Measurements from ENCODE around the gene DHRS12.

The DHRS12 gene

GRCh38 chr13:51828730-51829567 is 25.0 kb upstream of the DHRS12 start:
- H3K27ac ChIP-seq, result no peak overlapping the region
- H3K4me3 ChIP-seq, result no peak overlapping the region

- H3K27ac ChIP-seq, result peak overlapping the region in 6 of 21 experiments; percentile 32 to 91 (median 58)
Observed at GRCh38 chr13:51827254-51827653, 23.3 kb upstream of the DHRS12 start.

GRCh38 chr13:51826606-51827005 is 22.6 kb upstream of the DHRS12 start:
- peak overlapping the region in 11 of 21 experiments; percentile 12 to 91 (median 58) for H3K27ac ChIP-seq
- no peak overlapping the region for H3K4me3 ChIP-seq

More at GRCh38 chr13:51827254-51827653, 23.3 kb upstream of the DHRS12 start:
- H3K4me3 ChIP-seq, result no peak overlapping the region

GRCh38 chr13:51825681-51826254 is 21.8 kb upstream of the DHRS12 start:
- Histone ChIP-seq H3K4me3 (no peak overlapping the region), H3K27ac (peak overlapping the region in 14 of 21 experiments; percentile 3 to 91 (median 58))

GRCh38 chr13:51825165-51825592 is 21.2 kb upstream of the DHRS12 start:
- Histone ChIP-seq H3K27ac (peak overlapping the region in 13 of 21 experiments; percentile 26 to 91 (median 64)), H3K4me3 (peak overlapping the region in 4 of 7 experiments; percentile 1 to 24 (median 18))

GRCh38 chr13:51824712-51825111 is 20.7 kb upstream of the DHRS12 start:
- H3K27ac ChIP-seq, result peak overlapping the region in 13 of 21 experiments; percentile 22 to 91 (median 62)

DNA sequence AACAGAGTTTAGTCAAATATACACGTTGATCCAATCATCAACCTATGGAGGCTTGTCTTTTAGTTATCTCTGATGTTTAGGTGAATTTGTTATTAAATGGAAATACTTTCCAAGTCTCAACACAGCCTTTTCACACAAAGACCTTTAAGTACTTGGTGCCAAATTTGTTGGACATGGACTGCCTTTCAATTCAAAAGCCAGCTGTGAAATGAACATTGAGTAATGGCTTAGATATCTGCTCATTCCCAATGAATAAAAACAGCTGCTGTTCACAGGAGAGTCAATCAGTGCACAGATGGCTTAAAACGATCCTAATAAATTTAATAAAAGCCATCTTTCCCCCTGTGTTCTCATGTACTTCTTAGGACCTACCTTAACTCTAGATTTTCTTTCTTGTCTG is 19.9 kb upstream of the DHRS12 start:
- Histone ChIP-seq H3K27ac (peak overlapping the region in 7 of 21 experiments; percentile 19 to 91 (median 69)), H3K4me3 (peak overlapping the region in 2 of 7 experiments; percentile 5 to 21)

More at GRCh38 chr13:51824712-51825111, 20.7 kb upstream of the DHRS12 start:
- peak overlapping the region in 4 of 7 experiments; percentile 1 to 24 (median 18) for H3K4me3 ChIP-seq

DNA sequence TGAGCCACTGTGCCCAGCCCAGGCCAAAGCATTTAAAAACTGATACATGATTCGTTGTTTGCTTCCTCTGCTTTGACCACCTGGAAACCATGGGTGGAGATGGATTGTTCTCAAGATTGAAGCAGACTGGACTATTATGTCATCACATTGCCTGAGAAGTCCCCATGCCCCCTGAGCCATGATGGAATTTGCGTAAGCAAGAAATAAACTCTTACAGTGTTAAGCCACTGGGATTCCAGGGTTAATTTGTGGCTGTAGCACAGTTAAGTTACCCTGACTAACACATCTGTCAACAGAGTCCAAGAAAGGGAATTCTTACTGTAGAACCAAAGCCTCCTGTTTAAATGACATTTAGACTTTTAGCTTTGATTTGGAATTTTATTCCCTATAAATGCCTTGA is 19.4 kb upstream of the DHRS12 start:
- Histone ChIP-seq H3K27ac (peak overlapping the region in 10 of 21 experiments; percentile 8 to 91 (median 46)), H3K4me3 (peak overlapping the region in 1 of 7 experiments; percentile 21)

DNA sequence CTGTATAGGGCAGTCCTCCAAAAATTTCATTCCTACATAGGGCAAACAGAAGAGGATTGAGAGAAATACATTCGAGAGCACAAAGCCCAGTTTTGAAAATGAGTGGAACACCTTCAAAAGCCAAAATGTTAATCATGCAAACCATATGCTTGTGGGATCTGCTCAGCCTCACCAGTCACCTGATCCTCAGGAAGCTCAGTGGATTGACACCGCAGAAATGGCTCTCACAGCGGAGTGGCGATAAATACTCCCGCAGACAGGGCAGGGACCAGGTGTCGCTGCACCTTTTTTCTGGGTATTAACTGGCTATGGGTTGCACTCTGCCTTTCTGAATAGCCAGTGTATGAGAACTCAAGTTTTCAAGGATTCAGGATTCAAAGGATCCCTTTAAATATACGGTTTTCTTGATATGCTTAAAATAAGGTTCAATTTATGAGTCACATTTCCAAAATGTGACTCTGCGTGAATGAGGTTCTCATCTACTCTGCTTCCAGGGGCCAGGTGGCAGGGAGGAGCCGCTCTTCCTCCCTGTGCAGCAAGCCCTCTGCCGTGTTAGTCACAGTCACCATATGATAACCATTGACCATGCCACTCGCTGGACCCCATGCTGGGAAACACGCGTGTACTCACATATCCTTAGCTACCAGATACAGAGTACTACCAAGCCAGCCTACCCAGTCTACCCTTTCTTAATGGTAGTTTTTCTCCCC is 18.3 kb upstream of the DHRS12 start:
- Histone ChIP-seq H3K4me3 (peak overlapping the region in 1 of 7 experiments; percentile 3), H3K27ac (peak overlapping the region in 9 of 21 experiments; percentile 11 to 91 (median 42))

- Histone ChIP-seq H3K4me3 (no peak overlapping the region), H3K27ac (peak overlapping the region in 8 of 21 experiments; percentile 31 to 91 (median 46))
Observed at GRCh38 chr13:51821606-51822005, 17.6 kb upstream of the DHRS12 start.

DNA sequence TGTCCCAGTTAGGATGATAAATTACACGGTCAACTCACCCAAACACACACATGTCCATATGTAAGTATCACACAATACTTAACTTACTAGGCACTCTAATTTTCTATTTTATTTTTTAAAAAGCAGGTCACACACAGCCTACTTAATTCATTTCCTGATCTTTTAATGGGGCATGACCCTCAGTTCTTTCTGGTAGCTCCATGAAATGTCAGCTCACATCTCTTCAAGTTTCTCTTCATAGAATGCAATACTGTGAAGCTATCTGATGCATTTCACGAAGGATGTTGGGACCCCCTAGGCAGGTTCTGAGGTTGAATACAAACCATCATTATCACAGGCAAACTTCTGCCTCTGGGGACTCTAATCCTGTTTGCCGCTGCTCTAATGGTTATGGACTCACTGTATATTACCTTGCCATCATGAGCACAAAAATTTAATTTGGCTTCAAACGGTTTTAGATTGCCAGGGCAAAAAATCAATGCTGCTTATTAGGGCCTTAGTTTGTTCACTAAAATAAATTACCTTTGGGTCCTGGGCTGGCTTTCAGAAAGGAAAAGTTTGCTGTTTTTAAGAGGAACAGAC is 16.1 kb upstream of the DHRS12 start:
- no peak overlapping the region for H3K4me3 ChIP-seq
- peak overlapping the region in 3 of 21 experiments; percentile 45 to 91 (median 85) for H3K27ac ChIP-seq

DNA sequence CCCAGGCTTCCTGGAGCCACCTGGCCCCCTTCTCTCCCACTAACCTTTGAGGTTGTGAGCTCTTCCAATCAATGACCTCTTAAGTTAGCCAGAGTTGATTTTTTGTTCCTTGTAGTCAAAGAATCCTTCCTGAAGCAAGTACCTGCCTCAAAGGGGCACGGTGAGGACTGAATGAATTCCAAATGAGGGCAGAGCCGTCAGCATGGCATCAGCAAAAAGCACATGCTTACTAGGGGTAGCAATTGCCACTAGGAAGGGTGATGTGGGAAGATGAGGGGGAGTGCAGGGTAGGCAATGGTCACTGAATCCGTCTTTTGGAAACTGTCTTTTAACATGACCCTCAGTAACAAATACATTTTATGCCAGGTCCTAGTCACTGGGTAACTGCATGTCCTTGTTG is 15.6 kb upstream of the DHRS12 start:
- Histone ChIP-seq H3K4me3 (no peak overlapping the region), H3K27ac (peak overlapping the region in 6 of 21 experiments; percentile 1 to 91 (median 48))

- peak overlapping the region in 7 of 21 experiments; percentile 1 to 91 (median 46) for H3K27ac ChIP-seq
- H3K4me3 ChIP-seq, result no peak overlapping the region
Observed at GRCh38 chr13:51818781-51819511, 15.0 kb upstream of the DHRS12 start.

GRCh38 chr13:51818276-51818675 is 14.3 kb upstream of the DHRS12 start:
- no peak overlapping the region for H3K4me3 ChIP-seq
- peak overlapping the region in 1 of 21 experiments; percentile 91 for H3K27ac ChIP-seq

- no peak overlapping the region for H3K27ac ChIP-seq
- no peak overlapping the region for H3K4me3 ChIP-seq
Observed at GRCh38 chr13:51817717-51818116, 13.8 kb upstream of the DHRS12 start.

DNA sequence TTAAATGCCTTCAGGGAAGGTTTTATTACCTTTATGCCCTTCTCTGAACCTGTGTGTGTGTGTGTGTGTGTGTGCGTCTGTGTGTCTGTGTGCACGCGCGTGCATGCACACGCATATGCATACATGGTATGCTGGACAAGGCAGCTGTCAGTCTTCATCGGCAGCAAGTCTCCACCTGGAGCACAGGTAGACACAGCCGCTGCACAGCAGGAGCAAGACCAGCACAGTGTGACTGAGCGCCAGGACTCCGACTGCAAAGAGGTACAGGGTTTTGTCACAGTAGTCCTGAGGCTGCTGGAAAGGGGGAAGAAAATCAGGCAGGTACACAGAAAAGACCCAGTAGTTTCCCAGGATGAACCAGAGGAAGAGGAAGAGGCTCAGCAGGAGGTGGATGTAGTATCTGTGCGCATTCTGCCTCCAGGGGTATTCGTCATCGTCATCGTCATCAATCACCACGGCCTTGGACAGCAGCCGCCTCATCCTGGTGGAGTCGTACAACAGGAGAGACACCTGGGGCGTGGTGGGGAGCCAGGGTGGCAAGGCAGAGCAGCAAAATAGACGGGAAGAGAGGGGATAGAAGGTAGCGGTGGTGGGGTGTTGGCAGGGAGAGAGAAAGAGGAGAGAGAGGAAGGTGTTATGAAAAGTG is 12.8 kb upstream of the DHRS12 start:
- H3K4me3 ChIP-seq, result no peak overlapping the region
- no peak overlapping the region for H3K27ac ChIP-seq

GRCh38 chr13:51815848-51816247 is 11.9 kb upstream of the DHRS12 start:
- H3K4me3 ChIP-seq, result no peak overlapping the region
- no peak overlapping the region for H3K27ac ChIP-seq
